CMK (cell line): Measurements from ENCODE around the gene MGME1.

Experiments
- DNase-seq: peaks from one replicate; pipeline ENCODE4 v3.0.0-alpha.2; 2010; ENCODE audit warnings: low read depth

MGME1 gene

GRCh38 chr20:17940224-17940971 lies 28.4 kb upstream of the MGME1 start:
- no peak for DNase-seq

DNA sequence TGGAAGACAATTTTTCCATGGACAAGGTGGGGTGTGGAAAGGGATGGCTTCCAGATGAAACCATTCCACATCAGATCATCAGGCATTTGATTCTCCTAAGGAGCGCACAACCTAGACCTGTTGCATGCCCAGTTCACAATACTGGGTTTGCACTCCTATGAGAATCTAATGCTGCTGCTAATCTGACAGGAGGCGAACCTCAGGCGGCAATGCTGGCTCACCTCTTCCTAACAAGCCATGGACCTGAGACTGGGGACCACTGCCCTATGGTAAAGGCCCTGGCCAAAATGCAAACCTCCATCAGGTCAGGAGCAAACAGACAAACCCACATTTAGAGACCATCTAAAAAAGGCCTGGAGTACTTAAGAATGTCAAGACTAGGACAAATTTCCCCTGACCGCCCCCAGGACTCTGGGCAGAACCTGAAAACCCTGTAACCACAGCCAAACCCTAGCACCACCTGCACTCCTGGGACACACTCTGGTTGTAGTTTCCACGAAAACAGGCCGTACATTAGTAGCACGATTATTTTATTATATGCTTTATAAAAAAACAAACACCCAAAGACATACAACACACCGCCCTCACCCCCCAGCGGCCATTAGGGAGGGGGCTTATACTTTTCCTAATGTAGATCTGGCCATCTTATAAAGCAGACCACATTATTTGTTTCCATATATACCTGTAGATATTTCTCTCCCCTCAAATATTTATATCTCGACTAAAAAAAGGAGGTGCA lies 27.6 kb upstream of the MGME1 start:
- no peak for DNase-seq

- no peak for DNase-seq
These were observed 27.0 kb upstream of the MGME1 start for GRCh38 chr20:17941826-17942196.

DNA sequence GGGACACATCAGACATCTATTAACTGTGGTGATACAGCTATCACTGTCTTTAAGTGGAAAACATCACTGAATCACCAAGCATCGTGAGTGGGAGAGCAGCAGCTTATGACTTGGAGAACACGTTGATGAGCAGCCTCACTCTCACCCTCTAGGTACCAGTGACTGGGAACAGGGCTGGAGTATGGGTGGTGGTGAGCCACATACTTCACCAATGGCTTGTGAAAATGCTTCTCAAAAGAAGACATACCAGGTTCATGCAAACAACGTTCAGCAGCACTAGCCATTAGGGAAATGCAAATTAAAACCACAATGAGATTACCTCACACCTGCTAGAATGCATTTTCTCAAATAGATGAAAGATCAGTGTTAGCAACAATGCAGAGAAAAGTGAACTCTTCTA lies 25.5 kb upstream of the MGME1 start:
- DNase-seq: no peak

- no peak for DNase-seq
These were observed 23.9 kb upstream of the MGME1 start for GRCh38 chr20:17944854-17945474.

GRCh38 chr20:17946040-17946439 lies 22.8 kb upstream of the MGME1 start:
- no peak for DNase-seq

- no peak for DNase-seq
These were observed 22.0 kb upstream of the MGME1 start for GRCh38 chr20:17946572-17947473.

DNA sequence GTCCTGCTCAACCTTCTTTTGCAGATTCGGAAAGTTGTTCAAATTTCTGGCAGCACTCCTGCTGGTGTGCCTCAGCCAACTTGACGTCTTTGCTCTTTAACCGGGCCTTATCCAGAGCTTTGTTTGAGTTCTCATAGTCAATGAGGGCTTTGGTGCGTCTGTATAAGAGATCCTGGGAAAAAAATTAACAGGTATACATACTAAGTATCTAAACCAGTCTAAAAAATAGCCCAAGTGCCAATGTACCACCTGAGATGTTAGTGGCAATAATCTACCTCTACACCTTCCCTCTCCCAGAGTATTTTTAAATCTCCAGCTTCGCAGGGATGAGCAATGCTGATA lies 21.4 kb upstream of the MGME1 start:
- no peak for DNase-seq

GRCh38 chr20:17948442-17948841 lies 20.4 kb upstream of the MGME1 start:
- no peak for DNase-seq

DNA sequence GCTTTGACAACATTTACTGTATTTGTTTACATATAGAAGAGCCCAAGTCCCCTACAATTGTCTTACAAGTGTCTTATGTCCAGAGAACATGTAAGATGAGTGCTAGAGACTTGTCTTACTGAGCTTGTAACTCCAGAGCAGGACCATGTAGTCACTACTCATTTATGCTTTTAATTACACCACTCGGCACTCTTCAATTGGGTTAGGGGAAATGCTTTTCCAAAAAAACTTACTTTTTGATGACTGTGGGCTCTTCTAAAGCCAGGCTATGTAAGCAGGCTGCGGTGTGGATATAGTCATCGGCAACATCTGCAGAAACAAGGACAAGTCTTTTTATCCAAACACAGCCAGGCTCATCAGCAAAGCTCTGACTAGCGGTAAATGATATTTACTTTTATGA lies 18.9 kb upstream of the MGME1 start:
- DNase-seq: no peak

- DNase-seq: no peak
These were observed 18.1 kb upstream of the MGME1 start for GRCh38 chr20:17950670-17951069.

DNA sequence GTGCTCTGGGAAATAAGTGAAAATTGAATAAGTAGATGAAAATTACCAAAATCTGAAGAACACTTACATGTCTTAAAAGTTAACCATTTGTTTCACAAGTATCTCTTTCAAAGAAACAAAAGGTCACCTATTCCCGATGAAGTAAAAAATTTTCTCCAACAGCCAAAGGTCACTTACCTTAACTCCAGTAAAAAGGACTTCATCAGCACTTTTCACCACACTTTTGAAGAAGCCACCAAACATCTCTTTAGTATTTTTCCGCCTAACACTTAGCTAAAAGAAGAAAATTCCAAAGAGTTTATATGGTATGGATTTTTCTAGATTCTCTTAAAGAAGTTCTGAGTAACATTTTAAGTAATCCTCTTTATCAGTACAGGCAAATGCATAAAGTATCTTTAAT lies 17.5 kb upstream of the MGME1 start:
- DNase-seq: no peak

DNA sequence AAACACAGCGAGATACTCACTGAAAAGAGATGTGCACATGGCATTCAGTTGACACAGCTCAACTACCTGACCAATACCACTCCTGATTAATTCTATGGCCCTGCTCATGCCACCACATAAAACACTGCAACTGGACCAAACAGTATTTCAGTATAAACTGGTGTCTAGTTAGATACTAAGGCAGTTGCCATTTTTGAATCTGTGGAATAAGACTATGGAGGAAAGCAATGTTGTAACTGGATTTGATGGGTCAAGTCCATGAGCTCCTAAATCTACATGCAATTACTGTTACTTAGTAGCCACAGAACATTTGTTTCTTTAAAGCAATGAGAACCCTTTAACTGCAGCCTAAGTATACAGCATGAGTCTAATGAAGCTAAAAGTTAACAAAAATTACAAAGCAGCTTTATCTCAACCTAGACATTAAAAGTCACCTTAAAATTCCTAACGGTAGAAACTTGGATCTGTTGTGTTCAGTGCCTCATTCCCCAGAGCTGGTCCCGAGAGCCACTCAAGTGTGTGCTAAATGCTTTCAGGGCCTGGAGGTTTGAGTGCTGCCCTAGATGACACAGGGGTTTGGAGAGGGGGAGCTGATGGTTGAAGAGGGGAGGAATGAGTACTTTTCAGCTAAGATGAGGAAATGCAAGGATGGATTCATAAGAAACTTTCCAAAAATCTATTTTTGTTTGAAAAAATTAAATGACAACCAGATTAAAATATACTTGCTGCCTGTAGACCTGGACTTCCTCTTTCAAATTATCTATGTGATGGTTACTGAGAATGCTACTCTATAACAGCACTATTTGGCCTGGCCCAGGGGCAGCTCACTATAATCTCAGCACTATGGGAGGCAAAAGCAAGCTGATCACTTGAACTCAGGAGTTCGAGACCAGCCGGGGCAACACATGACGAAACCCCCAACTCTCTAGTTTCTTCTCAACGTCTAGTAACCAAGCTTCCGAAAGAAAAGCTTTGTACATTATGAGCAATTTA lies 15.8 kb upstream of the MGME1 start:
- no peak for DNase-seq

GRCh38 chr20:17953935-17954334 lies 14.9 kb upstream of the MGME1 start:
- no peak for DNase-seq

DNA sequence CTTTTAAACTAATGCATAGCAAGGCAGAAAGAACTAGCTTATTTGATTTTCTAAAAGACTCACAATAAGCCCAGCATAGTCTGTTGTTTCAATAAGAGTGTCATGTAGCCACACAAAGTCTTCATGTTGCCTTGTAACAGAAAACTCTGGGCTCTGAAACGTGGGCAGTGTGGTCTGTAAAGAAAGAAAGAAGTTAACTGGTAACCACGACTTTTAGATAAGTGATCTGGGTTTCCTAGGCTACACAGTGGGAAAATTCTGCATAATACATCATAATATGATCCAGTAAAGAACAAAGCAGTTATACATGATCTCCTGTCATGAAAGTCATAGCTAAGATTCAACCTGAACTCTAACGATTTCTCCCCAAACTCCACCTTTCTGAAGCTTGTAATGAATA lies 13.5 kb upstream of the MGME1 start:
- DNase-seq: no peak

DNA sequence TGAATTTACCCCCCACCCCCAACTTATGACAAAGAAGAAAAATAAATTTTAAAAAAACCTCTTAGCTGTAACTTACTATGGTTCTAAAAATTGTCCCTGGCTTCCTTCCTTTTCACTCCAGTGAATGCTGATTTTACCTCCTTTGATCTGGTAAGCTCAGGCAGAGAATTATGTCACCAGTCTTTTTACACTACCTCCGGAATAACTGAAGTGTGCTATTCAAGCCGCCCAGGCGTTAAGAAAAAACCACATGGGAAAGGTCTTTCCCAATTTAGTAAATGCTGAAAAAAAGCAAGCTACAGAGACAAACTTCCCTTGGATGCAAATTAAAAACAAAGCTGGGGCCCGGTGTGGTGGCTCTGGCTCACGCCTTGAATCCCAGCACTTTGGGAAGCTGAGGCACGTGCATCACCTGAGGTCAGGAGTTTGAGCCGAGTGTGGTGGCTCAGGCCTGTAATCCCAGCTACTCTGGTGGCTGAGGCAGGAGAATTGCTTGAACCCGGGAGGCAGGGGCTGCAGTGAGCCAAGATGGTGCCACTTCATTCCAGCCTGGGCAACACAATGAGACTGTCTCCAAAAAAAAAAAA lies 12.6 kb upstream of the MGME1 start:
- no peak for DNase-seq

DNA sequence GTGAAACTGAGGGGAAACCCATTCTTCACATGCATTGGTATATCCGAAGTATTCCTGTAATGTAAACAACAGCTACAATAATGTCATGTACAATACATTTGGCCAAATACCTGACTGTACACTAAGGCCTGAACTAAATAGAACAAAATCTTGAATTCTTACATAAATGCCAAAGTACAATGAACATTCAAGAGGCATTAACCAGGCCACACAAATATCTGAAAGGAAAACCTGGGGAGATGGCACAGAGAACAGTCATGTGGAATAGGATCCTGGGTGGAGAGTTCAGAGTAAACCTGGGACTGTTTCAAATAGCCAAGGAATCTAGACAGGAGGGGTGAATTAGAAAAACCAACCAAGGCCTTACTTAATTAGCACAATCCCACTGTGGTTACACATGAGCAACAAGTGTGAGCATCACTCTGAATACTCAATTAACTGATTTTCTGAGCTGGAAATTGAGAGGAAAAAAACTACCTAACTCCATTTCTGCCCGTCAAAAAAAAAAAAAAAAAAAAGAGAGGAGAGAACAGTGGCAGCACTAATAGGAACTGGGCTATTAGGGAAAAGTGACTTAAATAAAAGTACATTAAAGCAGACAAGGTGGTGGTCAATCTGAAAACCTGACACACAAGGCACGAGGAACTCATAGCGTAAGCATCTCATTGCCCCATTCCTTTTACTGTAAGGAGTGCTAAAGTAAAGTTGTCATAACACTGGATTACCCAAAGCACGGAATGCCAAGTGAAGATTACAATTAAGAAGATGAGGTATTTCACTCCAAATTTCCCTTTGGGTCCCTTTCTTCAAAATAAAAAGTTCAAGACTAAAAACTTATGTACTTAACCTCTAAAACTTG lies 11.1 kb upstream of the MGME1 start:
- DNase-seq: no peak

GRCh38 chr20:17958373-17959256 lies 10.2 kb upstream of the MGME1 start:
- DNase-seq: peak; percentile 66

GRCh38 chr20:17959257-17959627 lies 9.6 kb upstream of the MGME1 start:
- no peak for DNase-seq
